NB4 (cell line): Measurements from ENCODE around the gene MCM3.

Experiments used
- DNase-seq: peaks from one replicate; pipeline ENCODE4 v3.0.0; 2010; ENCODE audit warnings: low read depth
- H3K4me3 ChIP-seq: one replicate; pipeline ENCODE4 v1.5.1; 2011; ENCODE audit warnings: mild to moderate bottlenecking, low read depth, low read length, moderate library complexity
- MYC ChIP-seq: IDR thresholded peaks from 2 replicates; pipeline ENCODE4 v1.6.1; 2011; ENCODE audit warnings: low read depth, low read length
- POLR2A ChIP-seq: IDR thresholded peaks from 2 replicates; pipeline ENCODE4 v1.6.1; 2011; ENCODE audit warnings: mild to moderate bottlenecking; ENCODE audit not compliant: insufficient read length; ENCODE audit errors: extremely low read depth
- TF ChIP-seq, protein P1 (sequence below): IDR thresholded peaks from 2 replicates; pipeline ENCODE4 v1.6.1; 2011; ENCODE audit warnings: low read depth, low read length
- TF ChIP-seq, protein P2 (sequence below): IDR thresholded peaks from one replicate; pipeline ENCODE4 v1.5.1; 2012; ENCODE audit warnings: low read depth, low read length

Gene MCM3

DNA sequence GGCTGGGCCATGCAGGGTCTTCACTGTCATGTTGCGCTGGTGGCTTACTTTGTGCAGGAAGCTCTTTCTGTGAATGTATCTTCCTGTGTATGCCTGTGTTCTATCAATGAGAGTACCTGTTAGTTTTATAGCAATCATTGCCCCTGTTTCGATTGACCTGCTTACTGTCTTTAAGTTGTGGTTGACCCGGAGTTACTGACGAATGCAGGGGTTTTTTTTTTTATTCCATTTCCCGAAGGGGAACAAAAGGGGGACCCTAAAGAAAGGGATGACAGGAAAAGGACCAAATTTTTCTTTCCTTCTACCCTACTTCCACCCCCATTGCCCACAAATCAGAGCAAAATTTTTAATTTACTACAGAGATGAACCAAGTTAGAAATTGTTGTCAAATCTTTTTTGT is 40.1 kb downstream of the MCM3 start, which contains the start of gene IL17F:
IL17F (minus strand) TSS at position 101 of the 400 bp plus-strand sequence; CDS start at position 30, 71 bp downstream.
- no peak within 1 kb of the TSS for H3K4me3 ChIP-seq
- DNase-seq = no peak
- TF ChIP-seq, protein P1, sequence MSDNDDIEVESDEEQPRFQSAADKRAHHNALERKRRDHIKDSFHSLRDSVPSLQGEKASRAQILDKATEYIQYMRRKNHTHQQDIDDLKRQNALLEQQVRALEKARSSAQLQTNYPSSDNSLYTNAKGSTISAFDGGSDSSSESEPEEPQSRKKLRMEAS = no peak
- TF ChIP-seq MYC = no peak
- TF ChIP-seq, protein P2, sequence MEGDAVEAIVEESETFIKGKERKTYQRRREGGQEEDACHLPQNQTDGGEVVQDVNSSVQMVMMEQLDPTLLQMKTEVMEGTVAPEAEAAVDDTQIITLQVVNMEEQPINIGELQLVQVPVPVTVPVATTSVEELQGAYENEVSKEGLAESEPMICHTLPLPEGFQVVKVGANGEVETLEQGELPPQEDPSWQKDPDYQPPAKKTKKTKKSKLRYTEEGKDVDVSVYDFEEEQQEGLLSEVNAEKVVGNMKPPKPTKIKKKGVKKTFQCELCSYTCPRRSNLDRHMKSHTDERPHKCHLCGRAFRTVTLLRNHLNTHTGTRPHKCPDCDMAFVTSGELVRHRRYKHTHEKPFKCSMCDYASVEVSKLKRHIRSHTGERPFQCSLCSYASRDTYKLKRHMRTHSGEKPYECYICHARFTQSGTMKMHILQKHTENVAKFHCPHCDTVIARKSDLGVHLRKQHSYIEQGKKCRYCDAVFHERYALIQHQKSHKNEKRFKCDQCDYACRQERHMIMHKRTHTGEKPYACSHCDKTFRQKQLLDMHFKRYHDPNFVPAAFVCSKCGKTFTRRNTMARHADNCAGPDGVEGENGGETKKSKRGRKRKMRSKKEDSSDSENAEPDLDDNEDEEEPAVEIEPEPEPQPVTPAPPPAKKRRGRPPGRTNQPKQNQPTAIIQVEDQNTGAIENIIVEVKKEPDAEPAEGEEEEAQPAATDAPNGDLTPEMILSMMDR = no peak
- no peak for TF ChIP-seq POLR2A

DNA sequence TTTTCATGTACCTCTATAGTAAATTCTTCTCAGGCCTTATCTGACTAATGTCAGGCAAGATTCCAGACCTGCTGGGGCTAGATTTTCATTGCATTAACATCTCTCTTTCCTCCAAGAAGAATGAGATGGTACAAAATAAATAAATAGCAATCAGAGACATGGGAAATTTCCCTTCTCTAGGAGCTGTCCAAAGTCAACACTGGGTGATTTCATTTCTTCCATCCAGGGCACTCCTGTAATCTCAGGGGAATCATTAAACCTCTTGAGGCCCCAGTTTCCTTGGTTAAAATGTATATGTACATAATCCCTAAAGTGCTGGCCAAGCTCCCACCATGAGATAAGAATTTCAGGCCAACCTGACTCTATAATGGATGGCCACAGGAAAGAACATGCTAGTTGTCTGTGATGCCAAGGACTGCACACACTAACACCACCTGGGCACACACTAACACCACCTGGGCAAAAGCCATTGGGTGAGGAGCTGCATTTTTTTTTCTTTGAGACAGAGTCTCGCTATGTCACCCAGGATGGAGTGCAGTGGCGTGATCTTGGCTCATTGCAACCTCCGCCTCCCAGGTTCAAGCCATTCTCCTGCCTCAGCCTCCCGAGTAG is 41.2 kb downstream of the MCM3 start:
- no peak overlapping the region for H3K4me3 ChIP-seq
- no peak for TF ChIP-seq MYC
- no peak for TF ChIP-seq POLR2A
- no peak for DNase-seq

DNA sequence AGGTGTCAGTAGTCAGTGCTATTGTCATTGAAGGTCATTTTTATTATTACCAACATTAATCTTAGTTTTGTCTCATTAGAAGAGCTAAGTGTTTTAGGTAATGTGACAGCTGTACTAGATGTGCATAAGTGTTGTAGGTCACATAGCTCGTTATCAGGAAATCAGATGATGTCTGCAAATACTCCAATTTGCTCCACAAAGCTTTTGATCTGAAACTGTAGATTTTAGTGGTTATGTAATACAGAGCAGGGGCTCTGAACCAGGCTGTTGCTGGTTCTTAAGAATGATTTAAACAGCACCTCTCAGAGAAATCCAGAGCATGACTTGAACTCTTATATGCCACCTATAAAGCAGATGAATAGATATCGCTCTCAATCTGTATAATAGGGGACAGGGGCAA is 42.7 kb downstream of the MCM3 start:
- TF ChIP-seq MYC = no peak
- TF ChIP-seq, protein P1 = no peak
- TF ChIP-seq, protein P2 = no peak
- DNase-seq = no peak
- no peak overlapping the region for H3K4me3 ChIP-seq

DNA sequence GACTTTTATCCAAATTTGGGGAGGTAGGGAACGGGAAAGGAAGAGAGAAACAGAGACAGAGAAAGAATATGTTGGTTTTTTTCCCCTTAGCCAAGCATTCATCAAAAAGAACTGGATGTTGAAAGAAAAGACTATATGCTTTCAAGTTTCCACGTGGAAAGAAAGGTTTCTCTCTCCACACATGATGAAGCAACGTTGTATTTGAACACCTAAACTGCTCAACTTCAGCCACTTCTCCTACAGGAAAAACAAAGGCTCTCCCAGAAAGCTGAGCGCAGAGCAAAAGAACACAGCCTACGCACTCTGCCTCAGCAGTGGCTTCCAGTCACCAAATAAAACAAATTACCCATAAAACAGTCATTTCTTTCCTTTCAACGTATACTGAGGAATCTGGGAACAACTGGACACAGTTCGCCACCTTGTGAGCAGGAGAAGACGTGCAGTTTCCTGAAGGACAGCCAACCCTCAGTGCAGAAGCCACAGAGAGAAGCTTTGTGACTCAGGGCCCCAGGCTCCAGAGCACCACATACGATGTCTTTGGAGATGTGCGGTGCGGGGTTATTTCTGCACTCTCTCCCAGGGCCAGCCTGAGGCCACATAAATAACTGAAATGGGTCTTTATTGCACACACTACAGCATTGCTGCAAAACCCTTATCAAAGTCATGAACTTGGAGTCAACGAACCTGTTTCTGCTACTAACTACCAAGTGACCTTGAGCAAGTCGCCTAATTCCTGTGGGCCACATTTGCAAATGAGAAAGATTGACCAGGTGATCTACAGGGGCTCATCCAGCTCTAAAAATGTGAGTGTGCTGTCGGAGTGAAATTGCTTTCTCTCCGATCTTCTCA is 50.3 kb downstream of the MCM3 start:
- peak; percentile 59 for DNase-seq

DNA sequence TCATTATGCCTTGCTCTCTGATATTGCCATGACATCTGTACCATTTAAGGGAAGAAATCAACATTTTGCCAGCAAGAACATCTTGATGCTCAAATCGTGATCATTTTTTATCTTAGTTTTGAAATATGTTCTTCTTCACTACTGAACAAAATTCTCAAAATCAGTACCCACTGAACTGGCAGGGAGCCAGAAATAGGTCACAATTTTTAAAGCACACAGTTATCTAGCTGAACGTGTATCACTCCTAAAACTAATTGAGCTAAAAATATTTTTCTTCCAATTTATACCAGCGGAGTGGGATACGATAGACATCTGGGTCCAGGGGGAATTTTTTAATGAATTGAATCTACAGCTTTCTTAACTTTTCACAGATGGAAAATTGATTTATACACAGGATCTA is 51.5 kb downstream of the MCM3 start:
- no peak overlapping the region for H3K4me3 ChIP-seq
- no peak for TF ChIP-seq POLR2A
- no peak for TF ChIP-seq MYC
- TF ChIP-seq, protein P1 = no peak
- TF ChIP-seq, protein P2 = no peak
- no peak for DNase-seq

More for the DNA sequence above, 50.3 kb downstream of the MCM3 start:
- TF ChIP-seq, protein P1 = no peak
- TF ChIP-seq MYC (no peak), POLR2A (no peak)
- TF ChIP-seq, protein P2 = peak; percentile 39
- no peak overlapping the region for H3K4me3 ChIP-seq

DNA sequence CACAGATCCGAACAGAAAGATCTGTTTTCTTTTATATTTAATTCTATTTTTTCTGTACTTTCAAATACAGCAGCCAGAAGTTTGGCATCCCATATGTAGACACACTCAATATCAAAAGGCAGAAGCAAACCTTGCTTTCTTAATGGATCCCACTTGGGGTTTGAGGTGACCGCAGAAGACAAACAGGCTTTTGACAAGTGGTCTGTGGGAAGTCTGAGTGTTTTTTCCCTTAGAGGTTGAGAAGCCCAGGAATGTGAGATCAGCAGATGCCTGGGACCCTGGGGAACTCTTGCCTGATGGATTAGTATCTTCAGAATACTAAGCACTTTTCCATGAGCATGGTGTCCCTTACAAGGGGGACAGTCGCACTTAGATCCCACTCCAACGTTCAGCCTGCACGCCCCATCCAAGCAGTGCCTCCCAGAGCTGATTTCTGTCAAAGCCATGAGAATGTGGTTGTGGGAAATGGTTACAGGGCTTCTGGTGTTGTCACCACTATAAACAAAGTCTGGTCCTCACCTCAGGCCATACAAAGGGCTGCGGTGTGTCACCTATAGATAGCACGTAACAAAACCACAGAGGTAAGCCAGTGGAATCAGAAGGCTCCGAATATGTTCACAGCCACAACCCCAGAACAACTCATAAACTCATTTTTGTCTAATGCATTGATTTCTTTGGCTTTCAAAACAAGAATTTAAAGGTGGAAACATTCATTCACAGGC is 53.0 kb downstream of the MCM3 start:
- no peak for DNase-seq
- H3K4me3 ChIP-seq = no peak overlapping the region
- TF ChIP-seq POLR2A (no peak), MYC (no peak)
- TF ChIP-seq, protein P2 = no peak
- TF ChIP-seq, protein P1 = no peak
